HG02938 (cell line): ENCODE results near the gene TYSND1.
"Not testable (repeated sequence)": the region's sequence is repeated elsewhere in the genome, so short reads cannot be mapped to it uniquely, and the experiment has no call there.

Experiments used
- ATAC-seq: cut with Tn5 transposase; IDR thresholded peaks from one replicate; pipeline ENCODE4 v1.9.1; 2021; ENCODE audit warnings: mild to moderate bottlenecking, moderate library complexity; ENCODE audit not compliant: unreplicated experiment

Gene TYSND1

DNA sequence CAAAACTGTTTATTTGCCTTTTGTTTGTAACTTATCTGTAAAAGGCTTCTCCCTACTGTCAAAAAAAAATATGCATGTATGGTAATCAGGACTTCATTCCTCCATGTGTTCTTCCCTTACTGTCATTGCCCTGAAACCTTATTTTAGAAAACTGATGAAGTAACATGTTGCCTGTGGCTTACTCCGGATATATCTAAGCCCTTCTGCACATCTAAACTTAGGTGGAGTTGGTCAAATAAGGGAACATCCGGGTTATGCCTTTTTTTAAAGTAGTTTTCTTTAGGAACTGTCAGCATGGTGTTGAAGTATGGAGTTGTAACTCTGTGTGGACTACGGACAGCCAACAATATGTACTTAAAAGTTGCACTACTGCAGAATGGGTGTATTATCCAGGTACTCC lies 17.7 kb upstream of the TYSND1 start:
- ATAC-seq: no peak

DNA sequence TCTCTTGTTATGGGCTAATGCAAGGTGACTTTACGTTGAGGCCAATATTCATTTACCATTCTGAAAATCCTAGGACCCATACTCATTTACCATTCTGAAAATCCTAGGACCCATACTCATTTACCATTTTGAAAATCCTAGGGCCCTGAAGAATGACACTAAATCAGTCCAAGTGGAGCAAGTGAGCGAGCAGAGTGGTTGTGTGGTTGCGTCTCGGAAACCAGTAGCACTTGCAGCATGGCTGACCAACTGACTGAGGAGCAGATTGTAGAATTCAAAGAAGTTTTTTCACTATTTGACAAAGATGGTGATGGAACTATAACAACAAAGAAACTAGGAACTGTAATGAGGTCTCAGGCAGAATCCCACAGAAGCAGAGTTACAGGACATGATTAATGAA lies 16.9 kb upstream of the TYSND1 start:
- ATAC-seq: no peak

DNA sequence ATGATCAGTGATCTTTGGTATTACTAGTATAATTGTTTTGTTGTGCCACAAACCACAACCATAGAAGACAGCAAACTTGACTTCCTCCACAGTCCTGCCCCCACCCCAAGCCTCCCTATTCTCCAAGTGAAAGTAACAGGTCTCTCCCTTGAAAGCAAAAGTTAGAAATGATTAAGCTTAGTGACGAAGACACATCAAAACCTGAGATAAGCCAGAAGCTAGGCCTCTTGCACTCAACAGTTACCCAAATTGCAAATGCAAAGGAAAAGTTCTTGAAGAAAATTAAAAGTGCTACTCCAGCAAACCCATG lies 16.3 kb upstream of the TYSND1 start:
- ATAC-seq: peak; percentile 79

DNA sequence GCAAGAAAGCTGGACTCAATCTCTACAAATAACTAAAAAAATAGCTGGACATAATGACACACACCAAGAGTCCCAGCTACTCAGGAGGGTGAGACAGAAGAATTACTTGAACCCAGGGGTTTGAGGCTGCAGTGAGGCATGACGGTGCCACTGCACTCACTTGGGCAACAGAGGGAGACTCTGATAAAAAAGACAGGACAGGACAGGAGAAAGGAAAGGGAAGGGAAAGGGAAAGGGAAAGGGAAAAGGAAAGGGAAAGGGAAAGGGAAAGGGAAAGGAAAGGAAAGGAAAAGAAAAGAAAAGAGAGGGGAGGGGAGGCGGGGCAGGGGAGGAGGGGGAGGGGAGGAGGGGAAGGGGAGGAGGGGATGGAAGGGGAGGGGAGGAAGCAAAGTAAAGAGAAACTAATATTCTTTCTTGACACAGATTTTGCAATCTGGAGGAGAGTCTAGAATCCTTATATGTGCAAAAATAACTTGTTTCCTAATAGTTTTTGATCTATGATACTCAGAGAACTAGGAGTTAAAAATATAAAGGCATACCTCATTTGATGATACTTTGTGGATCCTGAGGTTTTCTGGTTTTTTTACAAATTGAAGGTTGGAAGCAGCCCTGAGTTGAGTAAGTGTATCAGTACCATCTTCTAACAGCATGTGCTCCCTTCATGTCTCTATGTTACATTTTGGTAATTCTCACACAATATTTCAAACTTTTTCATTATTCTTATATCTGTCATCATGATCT lies 15.8 kb upstream of the TYSND1 start:
- ATAC-seq: peak; percentile 22

DNA sequence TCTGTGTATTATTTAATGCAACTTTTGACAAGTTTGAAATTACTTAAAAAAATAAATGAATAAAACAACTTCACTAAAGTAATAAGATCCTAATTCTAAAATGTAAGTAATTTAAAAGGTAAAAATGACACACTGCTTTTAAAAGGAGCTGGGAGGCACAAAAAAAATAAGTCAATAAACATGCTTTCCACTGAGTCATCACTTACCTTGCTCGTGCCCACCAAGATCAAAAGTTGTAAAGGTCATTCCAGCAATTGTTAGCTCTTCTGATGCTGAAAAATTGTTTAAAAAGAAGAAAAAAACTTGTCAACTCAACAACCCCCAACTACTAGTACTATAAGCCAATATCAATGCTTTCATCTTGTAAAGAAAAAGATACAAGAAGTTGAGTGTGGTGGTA lies 14.3 kb upstream of the TYSND1 start:
- ATAC-seq: no peak

DNA sequence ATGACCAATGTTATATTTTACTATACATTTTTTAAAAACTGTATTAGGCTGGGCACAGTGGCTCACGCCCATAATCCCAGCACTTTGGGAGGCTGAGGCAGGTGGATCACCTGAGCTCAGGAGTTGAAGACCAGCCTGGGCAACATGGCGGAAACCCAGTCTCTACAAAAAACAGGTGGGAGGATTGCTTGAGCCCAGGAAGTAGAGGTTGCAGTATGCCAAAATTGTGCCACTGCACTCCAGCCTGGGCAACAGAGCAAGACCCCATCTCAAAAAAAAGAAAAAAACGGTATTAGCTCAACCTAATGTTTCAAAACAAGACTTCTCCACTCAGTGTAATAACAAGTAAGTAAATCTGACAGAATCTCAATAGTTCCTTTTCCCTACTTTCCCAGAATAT lies 12.9 kb upstream of the TYSND1 start:
- not testable (repeated sequence) for ATAC-seq

DNA sequence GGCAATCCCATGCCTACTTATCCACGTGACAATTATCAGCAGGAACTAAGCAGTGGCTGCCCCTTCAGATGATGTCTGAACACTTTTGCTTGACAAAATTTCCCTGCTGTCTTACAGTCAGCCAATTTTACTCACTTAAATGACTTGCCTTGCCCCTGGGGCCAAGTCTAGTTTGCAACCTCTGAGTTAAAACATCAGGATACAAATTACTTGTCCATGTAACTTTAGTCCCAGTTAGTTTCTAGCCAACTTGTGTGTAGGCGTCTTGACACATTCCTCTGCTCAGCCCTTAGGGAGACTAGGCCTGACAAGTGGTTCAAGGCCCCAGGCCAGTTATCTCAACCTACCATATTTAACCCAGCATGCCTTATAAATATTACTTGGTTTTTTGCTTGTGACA lies 11.6 kb upstream of the TYSND1 start:
- no peak for ATAC-seq

DNA sequence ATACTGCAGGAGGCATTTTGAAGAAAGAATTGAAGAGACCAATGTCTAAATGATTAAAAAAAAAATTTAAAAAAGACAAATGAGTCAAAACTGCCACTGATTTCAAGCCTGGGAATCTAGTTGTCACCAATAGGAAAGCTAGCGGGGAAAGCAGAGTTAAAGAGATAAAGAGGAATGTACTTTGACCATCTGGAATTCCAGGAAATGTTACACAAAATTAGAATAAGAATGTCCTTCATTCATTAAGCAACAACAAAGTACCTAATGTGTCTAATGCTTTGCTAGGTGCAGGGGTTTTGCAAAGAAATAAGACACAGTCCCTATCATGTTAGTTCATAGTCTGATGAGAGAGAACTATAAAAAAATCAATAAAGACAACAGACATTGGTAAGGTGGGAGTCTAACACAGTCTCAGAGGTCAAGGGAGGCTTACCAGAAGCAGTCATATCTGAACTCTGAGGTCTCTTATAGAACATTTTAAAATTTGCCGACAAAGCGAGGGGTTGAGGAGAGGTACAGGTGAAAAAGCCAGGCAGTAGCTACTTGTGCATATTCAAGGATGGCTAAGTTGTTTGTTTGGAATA lies 8.8 kb upstream of the TYSND1 start:
- no peak for ATAC-seq

DNA sequence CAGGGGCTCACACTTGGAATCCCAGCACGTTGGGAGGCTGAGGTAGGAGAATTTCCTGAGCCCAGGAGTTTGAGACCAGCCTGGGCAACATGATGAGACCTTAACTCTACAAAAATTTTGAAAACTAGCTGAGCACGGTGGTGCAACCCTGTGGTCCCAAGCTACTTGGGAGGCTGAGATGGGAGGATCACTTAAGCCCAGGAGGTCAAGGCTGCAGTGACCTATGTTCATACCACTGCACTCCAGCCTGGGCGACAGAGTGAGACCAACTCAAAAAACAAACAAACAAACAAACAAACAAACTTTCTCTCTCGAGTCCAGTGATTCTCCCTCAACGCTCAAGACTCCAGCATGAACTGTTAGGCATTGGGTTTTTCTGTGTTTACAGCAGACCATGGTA lies 2.0 kb upstream of the TYSND1 start:
- no peak for ATAC-seq

DNA sequence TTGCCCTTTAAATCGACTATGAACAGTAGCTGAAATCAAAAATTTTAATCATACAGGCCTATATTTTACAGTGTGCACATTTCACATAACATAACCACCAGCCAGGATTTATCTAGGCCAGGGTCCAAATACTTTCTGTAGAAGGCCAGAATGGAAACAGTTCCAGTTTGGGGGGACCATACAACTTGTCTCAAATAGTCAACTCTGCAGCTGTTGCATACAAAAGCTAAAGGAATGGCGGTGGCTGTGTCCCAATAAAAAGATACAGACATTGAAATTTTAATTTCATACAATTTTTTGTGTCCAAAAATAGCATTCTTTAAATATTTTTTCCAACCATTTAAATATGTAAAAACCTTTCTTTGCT lies 742 bp upstream of the TYSND1 start:
- ATAC-seq: no peak

DNA sequence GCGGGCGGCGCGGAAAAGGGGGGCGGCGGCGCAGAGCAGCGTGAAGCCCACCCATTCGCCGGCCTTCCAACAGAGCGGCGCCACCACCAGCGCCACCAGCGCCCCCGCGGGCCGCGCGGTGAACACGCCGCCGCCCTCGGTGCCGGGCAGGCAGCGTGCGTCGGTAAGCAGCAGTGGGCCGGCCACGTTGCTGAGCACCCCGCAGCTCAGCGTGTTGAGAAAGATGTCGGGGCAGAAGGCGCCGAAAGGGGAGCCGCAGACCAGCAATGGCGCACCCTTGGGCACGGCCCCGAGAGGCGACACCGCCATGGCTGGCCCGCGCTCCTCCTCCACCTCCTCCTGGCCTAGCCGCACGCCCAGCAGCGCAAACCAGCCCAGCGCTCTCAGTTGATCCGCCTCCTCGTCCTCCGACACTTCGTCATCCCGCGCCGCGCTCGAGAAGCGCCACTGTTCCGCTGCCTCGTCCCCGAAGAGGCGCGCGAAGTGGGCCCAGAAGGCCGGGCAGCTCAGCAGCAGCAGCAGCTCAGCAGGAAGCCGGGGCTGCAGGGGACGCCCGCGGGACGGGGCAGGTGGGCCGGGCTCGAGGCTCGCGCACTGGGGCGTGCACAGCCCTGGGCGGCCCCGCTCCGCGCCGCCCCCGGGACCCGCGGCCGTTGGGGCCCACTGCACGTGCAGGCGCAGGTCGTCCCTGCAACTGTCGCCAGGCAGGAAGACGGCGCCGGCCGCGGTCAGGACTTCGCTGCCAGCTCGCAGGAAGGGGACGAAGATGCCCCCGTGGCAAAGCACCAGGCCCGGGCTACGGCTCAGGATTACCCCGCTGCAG lies 623 bp downstream of the TYSND1 start:
- ATAC-seq: peak; percentile 47

DNA sequence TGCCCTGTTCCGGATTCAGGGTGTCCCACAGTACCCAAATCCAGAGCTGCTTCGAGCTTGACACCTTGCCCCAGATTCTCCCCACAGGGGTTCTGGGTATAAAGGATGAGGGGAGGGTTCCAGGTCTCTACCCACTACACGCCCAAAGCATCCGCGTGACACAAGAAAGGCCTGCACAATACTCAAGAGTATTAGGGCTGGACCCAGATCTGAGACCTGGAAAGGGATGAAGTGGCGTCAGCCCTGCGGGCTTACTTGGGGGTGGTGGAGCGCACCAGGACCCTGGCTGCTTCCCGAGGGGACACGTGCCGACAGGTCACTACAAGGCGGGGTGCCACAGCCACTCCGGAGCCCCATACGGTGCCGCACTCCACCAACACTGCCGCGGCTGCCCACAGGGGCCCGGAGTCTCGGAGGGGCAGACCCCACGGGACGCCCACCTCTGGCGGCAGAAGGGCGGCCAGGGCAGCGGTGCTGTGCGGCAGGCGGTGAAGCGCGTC lies 1.3 kb downstream of the TYSND1 start:
- ATAC-seq: no peak

DNA sequence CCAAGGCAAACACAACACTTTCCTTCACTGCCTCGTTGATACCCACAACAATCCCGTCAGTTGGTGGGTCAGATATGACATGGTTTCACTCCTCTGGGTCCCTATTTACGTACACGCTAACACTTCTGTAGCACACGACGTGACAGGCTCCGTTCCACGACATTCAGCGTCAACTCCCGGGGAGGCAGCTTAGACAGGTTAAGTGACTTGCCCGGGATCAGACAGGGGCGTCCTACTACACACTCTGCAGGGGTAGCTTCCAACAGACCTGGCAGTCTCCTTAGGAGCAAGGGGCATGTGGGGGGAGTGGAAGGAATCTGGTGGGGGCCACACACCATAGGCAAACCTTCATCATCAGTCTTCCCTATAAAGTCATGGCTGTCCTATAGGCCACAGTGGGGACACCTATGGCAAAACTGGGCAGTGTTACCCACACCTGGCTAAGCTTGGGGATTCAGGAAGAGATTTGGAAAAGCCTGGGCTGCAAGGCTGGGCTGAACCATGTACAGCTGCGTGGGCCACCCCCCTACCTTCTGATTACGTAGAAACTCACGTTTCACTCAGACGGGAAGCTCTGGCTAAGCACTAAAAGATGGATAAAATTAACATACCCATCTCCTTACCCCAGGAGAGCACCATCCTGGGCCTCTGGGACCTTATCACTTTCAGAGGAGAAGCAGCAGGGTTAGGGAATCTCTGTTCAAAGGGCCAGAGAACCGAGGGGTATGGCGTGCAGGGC lies 2.0 kb downstream of the TYSND1 start:
- no peak for ATAC-seq

DNA sequence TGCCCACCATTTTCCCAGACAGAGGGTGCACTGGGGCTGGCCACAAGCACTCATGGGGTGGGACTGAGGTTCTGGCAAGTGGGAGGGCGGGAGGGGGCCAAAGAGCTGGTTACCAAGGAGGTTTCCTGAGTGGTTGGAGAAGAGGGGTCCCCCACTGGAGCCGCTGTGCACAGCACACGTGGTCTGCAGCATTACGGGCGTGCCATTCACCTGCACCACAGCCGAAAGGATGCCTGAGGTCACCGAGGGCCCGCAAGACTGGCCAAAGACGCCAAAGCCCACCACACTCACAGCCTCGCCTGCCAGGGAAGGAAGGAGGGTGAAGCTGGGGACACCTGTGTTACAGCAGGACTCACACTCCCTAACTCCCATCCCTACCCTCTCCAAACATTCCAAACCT lies 3.9 kb downstream of the TYSND1 start:
- ATAC-seq: no peak

DNA sequence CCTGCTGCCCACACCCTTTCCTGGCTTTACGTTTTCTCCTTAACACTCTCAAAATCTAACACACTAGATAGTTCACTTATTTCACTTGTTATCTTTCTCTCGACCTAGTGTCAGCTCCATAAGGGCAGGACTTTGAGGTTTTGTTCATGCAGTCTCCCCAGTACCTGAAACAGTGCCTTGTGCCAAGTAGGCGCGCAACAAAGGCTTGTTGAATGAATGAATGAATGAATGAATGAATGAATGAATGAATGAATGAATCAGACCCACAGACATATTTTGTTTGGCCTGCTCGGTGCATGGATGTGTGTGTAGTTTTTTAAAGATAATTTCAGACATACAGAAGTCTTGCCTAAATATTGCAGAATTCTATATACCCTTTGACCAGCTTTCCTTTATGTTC lies 6.2 kb downstream of the TYSND1 start:
- ATAC-seq: no peak

DNA sequence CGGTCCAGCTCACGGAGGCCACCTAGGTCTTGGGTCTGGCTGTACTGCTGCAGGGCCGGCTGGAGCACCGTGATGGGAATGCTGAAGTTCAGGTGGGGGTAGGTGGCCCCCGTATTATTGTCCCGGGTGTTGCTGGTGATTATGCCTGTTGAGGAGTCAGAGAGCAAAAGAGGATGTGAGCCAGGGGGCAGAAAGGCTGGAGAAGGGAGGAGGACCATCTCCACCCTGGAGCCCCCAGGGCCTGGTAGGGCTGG lies 6.6 kb downstream of the TYSND1 start:
- ATAC-seq: no peak

DNA sequence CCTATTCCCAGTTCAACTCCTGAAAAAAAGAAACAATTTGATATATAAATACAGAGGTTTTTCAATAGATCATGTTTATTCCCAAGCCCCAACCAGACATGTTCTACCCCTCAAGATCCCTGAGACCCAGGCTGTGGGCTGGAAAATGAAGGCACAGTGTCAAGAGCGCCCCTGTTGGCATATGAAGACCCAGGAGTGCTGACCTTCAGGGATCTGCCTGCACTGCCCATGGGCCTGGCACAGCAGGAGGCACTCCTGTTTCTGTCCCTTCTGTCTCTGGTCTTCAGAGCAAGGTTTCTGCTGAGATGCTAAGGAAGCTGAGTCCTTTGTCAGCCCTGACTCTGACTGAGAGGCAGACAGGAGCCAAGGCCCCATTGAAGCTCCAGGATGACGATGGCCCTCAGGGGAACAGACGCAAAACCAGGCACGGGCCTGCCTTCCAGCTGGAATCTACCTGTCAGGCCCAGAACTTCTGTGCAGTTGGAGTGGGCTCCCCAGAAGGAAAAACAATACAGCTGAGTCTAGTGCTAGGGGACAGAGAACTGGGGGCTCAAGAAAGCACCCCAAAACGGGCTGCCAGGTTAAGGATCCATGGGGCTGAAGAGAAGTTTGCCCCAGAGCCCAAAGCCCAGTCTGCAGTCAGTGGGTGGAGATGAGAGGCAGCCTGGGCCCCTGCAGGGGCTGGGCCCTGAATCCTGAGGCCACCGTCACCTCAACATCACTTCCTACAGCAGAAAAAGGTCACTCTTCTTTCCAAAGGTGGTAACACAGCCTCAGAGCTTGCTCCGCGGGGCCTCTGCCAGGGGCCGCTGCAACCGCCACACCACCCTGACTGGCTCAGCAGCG lies 7.1 kb downstream of the TYSND1 start:
- no peak for ATAC-seq

DNA sequence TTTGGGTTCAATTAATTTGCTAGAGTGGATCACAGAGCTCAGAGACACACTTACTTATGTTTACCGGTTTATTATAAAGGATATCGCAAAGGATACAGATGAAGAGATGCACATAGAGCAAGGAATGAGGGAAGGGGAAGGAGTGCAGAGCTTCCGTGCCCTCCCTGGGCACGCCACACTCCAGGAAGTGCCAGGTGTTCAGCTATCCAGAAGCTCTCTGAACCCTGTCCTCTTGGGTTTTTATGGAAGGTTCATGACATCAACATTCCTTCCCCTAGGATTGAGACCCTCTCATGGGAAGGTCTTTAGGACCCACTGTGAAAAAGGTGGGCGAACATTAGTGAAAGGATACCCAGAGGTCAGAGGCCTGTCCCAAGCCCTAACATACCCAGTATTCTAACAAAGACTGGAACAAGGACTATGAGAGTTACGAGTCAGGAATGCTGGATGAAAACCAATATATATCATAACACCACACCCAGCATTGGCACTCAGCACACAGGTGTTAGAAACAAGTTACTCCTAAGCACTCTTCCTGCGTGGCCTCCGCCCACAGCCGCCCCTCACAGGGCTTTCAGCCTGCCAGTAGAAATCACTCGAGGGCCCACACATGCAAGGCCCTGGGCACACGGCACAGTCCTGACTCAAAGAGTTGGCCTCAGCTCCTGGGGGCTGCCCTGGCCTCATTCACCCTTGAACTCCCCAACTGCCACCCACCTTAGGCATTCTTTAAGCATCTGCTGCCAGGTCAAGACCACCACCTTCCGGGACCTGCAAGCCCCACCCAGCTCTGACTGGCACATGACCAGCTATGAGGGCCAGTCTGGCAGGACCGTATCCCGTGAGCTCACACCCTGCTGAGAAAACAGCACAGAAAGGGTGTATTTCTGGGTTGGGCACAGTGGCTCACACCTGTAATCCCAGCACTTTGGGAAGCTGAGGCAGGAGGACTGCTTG lies 8.3 kb downstream of the TYSND1 start:
- ATAC-seq: no peak

DNA sequence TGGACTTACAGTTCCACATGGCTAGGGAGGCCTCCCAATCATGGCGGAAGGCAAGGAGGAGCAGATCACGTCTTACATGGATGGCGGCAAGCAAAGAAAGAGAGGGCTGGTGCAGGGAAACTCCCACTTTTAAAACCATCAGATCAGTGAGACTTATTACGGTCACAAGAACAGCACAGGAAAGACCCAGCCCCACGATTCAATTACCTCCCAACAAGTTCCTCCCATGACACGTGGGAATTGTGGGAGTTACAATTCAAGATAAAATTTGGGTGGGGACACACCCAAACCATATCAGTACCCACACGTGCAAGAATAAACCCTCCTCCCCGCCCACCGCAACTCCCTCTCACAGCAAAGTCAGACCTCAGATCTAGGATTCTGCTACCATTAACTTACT lies 9.4 kb downstream of the TYSND1 start:
- ATAC-seq: no peak

DNA sequence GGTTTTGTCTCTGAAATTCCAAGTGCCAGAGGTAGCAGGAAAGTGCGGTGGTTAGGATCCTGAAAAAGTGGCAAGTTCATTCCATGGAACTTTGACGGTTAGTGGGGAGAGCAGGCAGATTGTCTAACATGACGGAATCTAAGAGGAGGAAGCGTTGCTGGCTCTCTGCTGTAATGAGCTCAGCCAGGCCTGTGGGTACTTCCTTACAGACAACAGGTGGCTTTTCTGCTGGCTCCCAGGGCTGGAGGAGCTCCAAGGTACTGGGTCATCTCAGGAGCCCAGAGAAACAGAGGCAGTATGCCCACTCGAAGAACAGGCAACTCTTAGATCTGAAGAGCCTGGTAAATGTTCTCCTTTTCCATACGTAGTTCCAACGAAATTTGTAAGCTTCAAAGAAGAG lies 10.8 kb downstream of the TYSND1 start:
- no peak for ATAC-seq
